ENCODE results near the gene PRELID1.

PRELID1 gene

GRCh38 chr5:177313561-177314259 is 10.1 kb downstream of the PRELID1 start:
- Histone ChIP-seq H3K9ac (ENCODE audit: low read length) (no peak overlapping the region), H3K27ac (ENCODE audit: low read depth, low read length) (no peak overlapping the region)
- no peak for TF ChIP-seq CTCF (IDR thresholded peaks at IDR 0.05; ENCODE audit: insufficient read depth, low read length, poor library complexity, severe bottlenecking)
- TF ChIP-seq EZH2phosphoT487 (conservative IDR thresholded peaks at IDR 0.05; ENCODE audit: low read length), result no peak

GRCh38 chr5:177314376-177315342 is 11.1 kb downstream of the PRELID1 start:
- peaks cover 22% of the 10 kb centered on the region for H3F3A ChIP-seq (ENCODE audit: insufficient read depth)
- H3K9me2 ChIP-seq (replicated peaks; ENCODE audit: insufficient read depth, low read length), result no peaks in the 10 kb centered on the region
- no peaks in the 10 kb centered on the region for H3K79me2 ChIP-seq (ENCODE audit: insufficient read depth, low read length)
- H3K36me3 ChIP-seq (ENCODE audit: low read length), result no peaks in the 10 kb centered on the region
- peaks cover 6% of the 10 kb centered on the region; the same call in 1 of the 2 replicates for H3K9me3 ChIP-seq (ENCODE audit: insufficient read depth, low read length)
- TF ChIP-seq EZH2phosphoT487 (conservative IDR thresholded peaks at IDR 0.05; ENCODE audit: low read length), result no peak
- TF ChIP-seq CTCF (IDR thresholded peaks at IDR 0.05; ENCODE audit: insufficient read depth, low read length, poor library complexity, severe bottlenecking), result no peak
- no peaks in the 10 kb centered on the region for H3K27me3 ChIP-seq (ENCODE audit: low read length)
- no peak overlapping the region for H3K9ac ChIP-seq (ENCODE audit: low read length)
- H3K27ac ChIP-seq (ENCODE audit: low read depth, low read length), result no peak overlapping the region
- H3K4me3 ChIP-seq (ENCODE audit: insufficient read depth, low read length, poor library complexity, severe bottlenecking), result no peak overlapping the region
- H2AFZ ChIP-seq (ENCODE audit: low read depth, low read length, severe bottlenecking), result no peak overlapping the region
- no peak overlapping the region for H3K4me2 ChIP-seq (ENCODE audit: low read depth, low read length, poor library complexity, severe bottlenecking)
- peaks cover 6% of the 10 kb centered on the region; the same call in 1 of the 2 replicates for H4K20me1 ChIP-seq (ENCODE audit: low read depth, low read length)

More at GRCh38 chr5:177313561-177314259, 10.1 kb downstream of the PRELID1 start:
- Histone ChIP-seq H3K4me2 (ENCODE audit: low read depth, low read length, poor library complexity, severe bottlenecking) (no peak overlapping the region), H4K20me1 (ENCODE audit: low read depth, low read length) (peaks cover 6% of the 10 kb centered on the region; the same call in 1 of the 2 replicates), H3K9me2 (replicated peaks; ENCODE audit: insufficient read depth, low read length) (no peaks in the 10 kb centered on the region), H3K27me3 (ENCODE audit: low read length) (no peaks in the 10 kb centered on the region), H3K4me3 (ENCODE audit: insufficient read depth, low read length, poor library complexity, severe bottlenecking) (no peak overlapping the region), H3F3A (ENCODE audit: insufficient read depth) (peaks cover 26% of the 10 kb centered on the region), H3K79me2 (ENCODE audit: insufficient read depth, low read length) (no peaks in the 10 kb centered on the region), H3K9me3 (ENCODE audit: insufficient read depth, low read length) (no peaks in the 10 kb centered on the region), H2AFZ (ENCODE audit: low read depth, low read length, severe bottlenecking) (no peak overlapping the region), H3K36me3 (ENCODE audit: low read length) (no peaks in the 10 kb centered on the region)

GRCh38 chr5:177315411-177315810 is 11.8 kb downstream of the PRELID1 start:
- Histone ChIP-seq H3K4me2 (ENCODE audit: low read depth, low read length, poor library complexity, severe bottlenecking) (no peak overlapping the region), H3K79me2 (ENCODE audit: insufficient read depth, low read length) (no peaks in the 10 kb centered on the region), H3K27me3 (ENCODE audit: low read length) (no peaks in the 10 kb centered on the region), H3F3A (ENCODE audit: insufficient read depth) (peaks cover 14% of the 10 kb centered on the region), H3K4me3 (ENCODE audit: insufficient read depth, low read length, poor library complexity, severe bottlenecking) (no peak overlapping the region), H3K9ac (ENCODE audit: low read length) (no peak overlapping the region), H2AFZ (ENCODE audit: low read depth, low read length, severe bottlenecking) (no peak overlapping the region), H4K20me1 (ENCODE audit: low read depth, low read length) (0 out of 2 replicates have a peak, but pooled peaks cover 2% of the 10 kb centered on the region), H3K9me2 (replicated peaks; ENCODE audit: insufficient read depth, low read length) (no peaks in the 10 kb centered on the region), H3K36me3 (ENCODE audit: low read length) (no peaks in the 10 kb centered on the region), H3K9me3 (ENCODE audit: insufficient read depth, low read length) (peaks cover 7% of the 10 kb centered on the region; the same call in 1 of the 2 replicates), H3K27ac (ENCODE audit: low read depth, low read length) (no peak overlapping the region)
- TF ChIP-seq EZH2phosphoT487 (conservative IDR thresholded peaks at IDR 0.05; ENCODE audit: low read length), result no peak
- no peak for TF ChIP-seq CTCF (IDR thresholded peaks at IDR 0.05; ENCODE audit: insufficient read depth, low read length, poor library complexity, severe bottlenecking)
